ENCODE data around the gene ATP9A. TPM values are rescaled to one million over a fixed set of nuclear protein-coding genes. Genes with fewer than 3 reads are reported as not detected.
"Not testable (repeated sequence)": the region's sequence is repeated elsewhere in the genome, so short reads cannot be mapped to it uniquely, and the experiment has no call there.

ATP9A gene
- total RNA-seq, 1 experiment from 2014 or later = 16.8 TPM

DNA sequence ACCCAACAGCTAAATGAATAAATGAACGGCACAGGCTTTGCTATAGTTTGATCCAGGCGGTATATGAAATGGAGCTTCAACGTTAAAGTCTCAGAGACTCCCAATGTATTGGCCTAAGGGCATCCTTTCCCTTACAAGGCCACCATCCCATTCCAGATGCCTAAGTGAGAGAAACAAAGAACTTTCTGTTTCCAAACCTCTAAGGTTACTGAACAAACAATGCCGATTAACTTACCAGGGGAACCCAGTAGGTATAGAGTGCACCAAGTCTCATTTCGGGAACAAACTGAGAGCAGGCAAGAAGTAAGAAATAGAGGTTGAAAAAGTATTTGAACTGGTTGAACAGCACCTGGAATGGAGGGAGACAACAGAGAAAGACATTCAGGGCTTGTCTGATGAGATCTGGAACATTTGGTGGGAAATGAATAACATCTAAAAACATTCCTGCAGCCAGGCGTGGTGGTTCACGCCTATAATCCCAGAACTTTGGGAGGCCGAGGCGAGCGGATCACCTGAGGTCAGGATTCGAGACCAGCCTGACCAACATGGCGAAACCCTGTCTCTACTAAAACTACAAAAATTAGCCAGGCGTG is 42.5 kb downstream of the ATP9A start:
- DNase-seq (ENCODE audit: low read depth, low spot score) = no peak

GRCh38 chr20:51723026-51723425 is 45.2 kb downstream of the ATP9A start:
- POLR2A ChIA-PET; ATAC-seq; DNase-seq (ENCODE audit: low read depth, low spot score); H3K79me2 ChIP-seq (ENCODE audit: insufficient read depth, low read length); CTCF ChIA-PET; H2AFZ ChIP-seq (ENCODE audit: low read depth, low read length, poor library complexity, severe bottlenecking); intact Hi-C loops (cut with micrococcal nuclease); H4K20me1 ChIP-seq (ENCODE audit: insufficient read depth); H3K4me2 ChIP-seq (ENCODE audit: low read length); H3K9me2 ChIP-seq (ENCODE audit: insufficient read depth); H3K4me3 ChIP-seq (replicated peaks in 1 of 2; ENCODE audit: low read depth in 1 of 2, low read length in 2 of 2); H3K9ac ChIP-seq (ENCODE audit: low read length); H3K9me3 ChIP-seq (ENCODE audit: control insufficient read depth in 1 of 2, insufficient read depth in 1 of 2, low read depth in 1 of 2, low read length in 2 of 2); H3K27ac ChIP-seq (ENCODE audit: low read depth, low read length); BruUV-seq (replicated peaks); H3K36me3 ChIP-seq (ENCODE audit: control insufficient read depth in 1 of 2, insufficient read depth in 2 of 2, low read length in 2 of 2); H3K27me3 ChIP-seq (ENCODE audit: insufficient read depth, low read length); RAD21 ChIA-PET (ENCODE audit: low non-redundant PET in 1 of 2, low total read pairs in 2 of 2, uncharacterized antibody in 2 of 2, unreplicated experiment in 2 of 2); H3K4me1 ChIP-seq (ENCODE audit: control insufficient read depth in 1 of 2, insufficient read depth in 2 of 2, low read length in 2 of 2): not testable (repeated sequence)

More for the DNA sequence above, 42.5 kb downstream of the ATP9A start:
- Histone ChIP-seq H3K4me3 (replicated peaks in 1 of 2; ENCODE audit: low read depth in 1 of 2, low read length in 2 of 2) (no peak overlapping the region), H2AFZ (ENCODE audit: low read depth, low read length, poor library complexity, severe bottlenecking) (no peak overlapping the region), H3K9me2 (ENCODE audit: insufficient read depth) (no peaks in the 10 kb centered on the region), H3K9ac (ENCODE audit: low read length) (no peak overlapping the region), H4K20me1 (ENCODE audit: insufficient read depth) (no peaks in the 10 kb centered on the region), H3K4me2 (ENCODE audit: low read length) (no peak overlapping the region), H3K36me3 (ENCODE audit: control insufficient read depth in 1 of 2, insufficient read depth in 2 of 2, low read length in 2 of 2) (no peaks in the 10 kb centered on the region), H3K4me1 (ENCODE audit: control insufficient read depth in 1 of 2, insufficient read depth in 2 of 2, low read length in 2 of 2) (peaks cover 0 to 6% of the 10 kb centered on the region in 2 experiments), H3K27me3 (ENCODE audit: insufficient read depth, low read length) (no peaks in the 10 kb centered on the region), H3K27ac (ENCODE audit: low read depth, low read length) (no peak overlapping the region), H3K9me3 (ENCODE audit: control insufficient read depth in 1 of 2, insufficient read depth in 1 of 2, low read depth in 1 of 2, low read length in 2 of 2) (no peaks in the 10 kb centered on the region), H3K79me2 (ENCODE audit: insufficient read depth, low read length) (no peaks in the 10 kb centered on the region)
- ChIA-PET POLR2A (no interaction called here), CTCF (interaction anchor here (1.3 kb wide), 1 partner anchor 25 kb away, joined by 3 read pairs; no protein-coding TSS in a partner anchor), RAD21 (ENCODE audit: low non-redundant PET in 1 of 2, low total read pairs in 2 of 2, uncharacterized antibody in 2 of 2, unreplicated experiment in 2 of 2) (no interaction called here)
- no TSS peak for BruUV-seq (replicated peaks)
- intact Hi-C loops (cut with micrococcal nuclease) = no loop called here
- no peak for ATAC-seq
- TF ChIP-seq EZH2 (IDR thresholded peaks at IDR 0.05) (no peak), CTCF (IDR thresholded peaks at IDR 0.05 in 2 of 3, conservative IDR thresholded peaks at IDR 0.05 in 1 of 3; ENCODE audit: borderline replicate concordance in 1 of 3, insufficient read depth in 1 of 3, low read depth in 2 of 3, low read length in 2 of 3) (no peak), SP1 (IDR thresholded peaks at IDR 0.05; ENCODE audit: low read depth) (no peak), FOSL1 (IDR thresholded peaks at IDR 0.05; ENCODE audit: low read depth) (no peak), CEBPB (IDR thresholded peaks at IDR 0.05; ENCODE audit: low read depth) (no peak), EZH2phosphoT487 (IDR thresholded peaks at IDR 0.05; ENCODE audit: borderline replicate concordance) (no peak), RAD21 (IDR thresholded peaks at IDR 0.05; ENCODE audit: low read depth) (no peak), EGR1 (IDR thresholded peaks at IDR 0.05; ENCODE audit: low read depth) (no peak), SIN3A (IDR thresholded peaks at IDR 0.05; ENCODE audit: low read depth) (no peak), ZNF274 (IDR thresholded peaks at IDR 0.05; ENCODE audit: low read depth, low read length) (no peak), YY1 (IDR thresholded peaks at IDR 0.05; ENCODE audit: extremely low read depth, insufficient replicate concordance, low read depth, low read length) (no peak), ZFX (IDR thresholded peaks at IDR 0.05) (no peak)
- TF ChIP-seq, protein P1, sequence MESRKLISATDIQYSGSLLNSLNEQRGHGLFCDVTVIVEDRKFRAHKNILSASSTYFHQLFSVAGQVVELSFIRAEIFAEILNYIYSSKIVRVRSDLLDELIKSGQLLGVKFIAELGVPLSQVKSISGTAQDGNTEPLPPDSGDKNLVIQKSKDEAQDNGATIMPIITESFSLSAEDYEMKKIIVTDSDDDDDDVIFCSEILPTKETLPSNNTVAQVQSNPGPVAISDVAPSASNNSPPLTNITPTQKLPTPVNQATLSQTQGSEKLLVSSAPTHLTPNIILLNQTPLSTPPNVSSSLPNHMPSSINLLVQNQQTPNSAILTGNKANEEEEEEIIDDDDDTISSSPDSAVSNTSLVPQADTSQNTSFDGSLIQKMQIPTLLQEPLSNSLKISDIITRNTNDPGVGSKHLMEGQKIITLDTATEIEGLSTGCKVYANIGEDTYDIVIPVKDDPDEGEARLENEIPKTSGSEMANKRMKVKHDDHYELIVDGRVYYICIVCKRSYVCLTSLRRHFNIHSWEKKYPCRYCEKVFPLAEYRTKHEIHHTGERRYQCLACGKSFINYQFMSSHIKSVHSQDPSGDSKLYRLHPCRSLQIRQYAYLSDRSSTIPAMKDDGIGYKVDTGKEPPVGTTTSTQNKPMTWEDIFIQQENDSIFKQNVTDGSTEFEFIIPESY (IDR thresholded peaks at IDR 0.05; ENCODE audit: extremely low read depth, insufficient replicate concordance, low read length) = no peak
- TF ChIP-seq, protein P2, sequence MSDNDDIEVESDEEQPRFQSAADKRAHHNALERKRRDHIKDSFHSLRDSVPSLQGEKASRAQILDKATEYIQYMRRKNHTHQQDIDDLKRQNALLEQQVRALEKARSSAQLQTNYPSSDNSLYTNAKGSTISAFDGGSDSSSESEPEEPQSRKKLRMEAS (IDR thresholded peaks at IDR 0.05) = no peak

Measured in HCT116 (cell line).